Occipital lobe (tissue), 3 donors: ENCODE results near the gene GATAD2B. TPM values are rescaled to one million over a fixed set of nuclear protein-coding genes. Genes with fewer than 3 reads are reported as not detected.

Experiments used
- DNase-seq: peaks from one replicate; lab custom pipeline; 2025; lab: John Stamatoyannopoulos, UW
- small RNA-seq: library from RNA; depleted of rRNA; stranded (forward); fragments of <200 nt; gene quantifications from one replicate; pipeline ENCODE3, GENCODE V24; 2014
- total RNA-seq: library from RNA; depleted of rRNA; stranded (reverse); fragments of >200 nt; gene quantifications from one replicate; pipeline ENCODE4 v1.2.3, GENCODE V29; 2014

Gene GATAD2B
- total RNA-seq, 1 donor from 2014 or later: 18.2 TPM

- no peak for DNase-seq
Measured at GRCh38 chr1:153763365-153764225, 159.2 kb downstream of the GATAD2B start.

GRCh38 chr1:153760440-153760839 is 162.3 kb downstream of the GATAD2B start:
- no peak for DNase-seq

Small RNA genes lying within 50 kb of the gene (small RNA-seq; reads per million reads assigned to genes)
- gene AL831737.1 (not detected), gene MIR6737 (not detected), gene RF00019 (not detected)

Other genes starting within 250 kb of the GATAD2B start
- 0.16 TPM for gene NPR1, start 244.3 kb downstream of the GATAD2B start, total RNA-seq
- gene INTS3, start 194.9 kb downstream of the GATAD2B start, total RNA-seq: 33.2 TPM
- 14.5 TPM for gene SLC27A3, start 147.6 kb downstream of the GATAD2B start, total RNA-seq
- 11.9 TPM for gene DENND4B, start 23.7 kb upstream of the GATAD2B start, total RNA-seq
- 2.8 TPM for gene CRTC2, start 35.6 kb upstream of the GATAD2B start, total RNA-seq
- gene SLC39A1, start 40.6 kb upstream of the GATAD2B start, total RNA-seq: 30.9 TPM
- 7.2 TPM for gene CREB3L4, start 44.9 kb upstream of the GATAD2B start, total RNA-seq
- gene JTB, start 54.7 kb upstream of the GATAD2B start, total RNA-seq: 43.0 TPM
- 7.0 TPM for gene RAB13, start 63.4 kb upstream of the GATAD2B start, total RNA-seq
- 2,161 TPM for gene RPS27, start 67.8 kb upstream of the GATAD2B start, total RNA-seq
- under 0.01 TPM for gene NUP210L, start 232.1 kb upstream of the GATAD2B start, total RNA-seq